GM19452 (cell line): ENCODE measurements around the gene CENPW.

Experiments used
- ATAC-seq: cut with Tn5 transposase; IDR thresholded peaks from one replicate; pipeline ENCODE4 v1.9.1; 2021; ENCODE audit not compliant: unreplicated experiment

Gene CENPW

DNA sequence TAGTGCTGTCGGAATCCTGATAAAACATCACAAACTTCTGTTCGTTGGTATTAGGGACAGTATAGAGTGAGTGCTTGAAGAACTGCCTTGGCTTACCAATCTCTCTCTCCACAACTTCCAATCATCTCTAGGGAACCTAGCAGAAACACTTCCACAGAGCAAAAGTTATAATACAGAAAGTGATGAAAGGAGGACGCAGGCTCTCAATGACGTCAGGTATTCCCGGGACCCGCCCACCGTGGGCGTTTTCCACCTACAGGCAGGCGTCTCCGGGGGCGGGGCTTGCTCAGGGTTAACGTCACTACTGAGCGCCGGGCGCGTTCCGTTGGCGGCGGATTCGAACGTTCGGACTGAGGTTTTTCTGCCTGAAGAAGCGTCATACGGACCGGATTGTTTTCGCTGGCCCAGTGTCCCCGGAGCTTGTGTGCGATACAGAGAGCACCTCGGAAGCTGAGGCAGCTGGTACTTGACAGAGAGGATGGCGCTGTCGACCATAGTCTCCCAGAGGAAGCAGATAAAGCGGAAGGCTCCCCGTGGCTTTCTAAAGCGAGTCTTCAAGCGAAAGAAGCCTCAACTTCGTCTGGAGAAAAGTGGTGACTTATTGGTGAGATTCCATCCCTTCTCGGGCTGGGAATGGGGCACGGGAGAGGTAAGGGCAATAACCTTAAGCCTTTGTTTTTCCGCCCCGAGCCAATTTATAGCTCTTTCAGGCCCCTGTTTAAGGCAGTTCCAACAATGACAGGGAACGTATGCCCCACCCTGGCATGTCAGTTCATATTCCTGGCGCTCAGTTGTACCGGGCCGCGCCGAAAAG is at the start of gene CENPW:
CENPW (plus strand) TSS at position 320 of the 814 bp plus-strand sequence; CDS start at position 479, 159 bp downstream.
- peak; percentile 93 for ATAC-seq

GRCh38 chr6:126293891-126294524 is 45.9 kb upstream of the CENPW start:
- ATAC-seq: no peak

GRCh38 chr6:126300126-126300525 is 39.8 kb upstream of the CENPW start:
- no peak for ATAC-seq

DNA sequence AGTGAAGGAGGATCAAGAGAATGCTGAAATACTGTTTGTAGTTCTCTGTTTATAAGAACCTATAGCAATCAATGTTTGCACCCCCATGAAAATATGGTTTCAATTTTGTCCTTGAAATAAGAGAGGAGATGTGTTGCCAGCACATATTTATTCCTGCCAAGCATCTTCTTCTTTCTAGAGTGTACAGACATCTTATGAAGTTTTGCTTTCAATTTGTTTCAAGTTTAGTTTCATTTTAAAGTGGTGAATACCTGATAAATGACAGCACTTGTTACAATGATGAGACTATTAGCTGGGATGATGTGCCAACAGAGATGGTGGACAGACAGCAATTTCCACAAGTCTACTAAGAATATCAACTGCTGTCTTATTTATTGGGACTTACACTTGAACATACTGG is 39.2 kb upstream of the CENPW start:
- peak; percentile 81 for ATAC-seq

GRCh38 chr6:126302191-126302590 is 37.7 kb upstream of the CENPW start:
- no peak for ATAC-seq

GRCh38 chr6:126307849-126308248 is 32.1 kb upstream of the CENPW start:
- ATAC-seq: no peak

GRCh38 chr6:126308362-126308761 is 31.6 kb upstream of the CENPW start:
- ATAC-seq: no peak

- peak; percentile 89 for ATAC-seq
Observed at GRCh38 chr6:126312013-126312665, 27.8 kb upstream of the CENPW start.

DNA sequence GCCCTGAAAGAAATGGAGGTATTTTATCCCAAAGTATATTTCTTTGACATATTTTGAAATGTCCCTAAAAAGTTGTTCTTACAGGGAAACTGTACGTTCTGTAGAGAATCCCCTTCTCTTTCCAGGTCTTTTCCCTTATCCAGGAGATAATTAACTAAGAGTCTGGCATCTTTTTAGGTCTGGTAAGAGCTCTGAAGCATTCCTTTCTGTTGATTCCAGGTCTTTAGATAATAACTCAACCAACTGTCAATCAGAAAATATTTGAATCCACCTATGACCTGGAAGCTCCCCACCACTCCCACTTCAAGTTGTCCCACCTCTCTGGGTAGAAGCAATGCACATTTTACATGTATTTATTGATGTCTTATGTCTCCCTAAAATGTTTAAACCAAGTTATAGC is 26.0 kb upstream of the CENPW start:
- ATAC-seq: no peak

DNA sequence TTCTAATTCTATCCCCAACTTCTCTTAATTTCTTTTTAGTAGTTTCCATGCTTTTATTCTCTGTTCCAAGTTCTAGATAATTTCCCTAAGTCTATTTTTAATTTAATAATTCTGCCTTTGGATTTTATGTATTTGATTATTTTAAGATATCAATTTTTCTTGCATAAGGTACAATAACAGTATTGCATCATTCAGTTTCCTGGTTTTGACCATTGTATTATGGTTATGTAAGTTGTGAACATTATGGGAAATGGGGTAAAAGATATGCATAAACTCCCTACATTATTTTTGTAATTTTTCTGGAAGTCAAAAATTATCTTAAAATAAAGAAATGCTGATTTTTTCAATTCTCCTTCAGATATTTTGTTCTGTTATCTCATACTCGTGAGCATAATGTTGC is 21.1 kb upstream of the CENPW start:
- no peak for ATAC-seq

GRCh38 chr6:126333729-126334128 is 6.2 kb upstream of the CENPW start:
- no peak for ATAC-seq

DNA sequence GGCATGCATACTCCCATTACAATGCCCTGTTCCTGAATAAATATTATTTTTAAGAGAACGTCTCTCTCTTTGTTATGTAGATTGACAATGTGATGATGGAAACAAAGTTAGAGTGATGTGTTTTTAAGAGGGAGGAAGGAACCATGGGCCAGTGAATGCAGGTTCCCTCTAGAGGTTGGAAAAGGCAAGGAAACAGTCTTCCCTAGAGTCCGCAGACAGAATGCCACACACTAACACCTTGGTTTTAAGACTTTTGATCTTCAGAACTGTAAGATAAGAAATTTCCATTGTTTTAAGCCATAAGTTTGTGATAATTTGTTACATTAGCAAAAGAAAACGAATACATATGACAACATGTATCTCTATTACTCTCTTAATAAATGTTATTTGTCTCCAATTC is 4.7 kb upstream of the CENPW start:
- no peak for ATAC-seq

- ATAC-seq: no peak
Observed at GRCh38 chr6:126337323-126337722, 2.6 kb upstream of the CENPW start.

DNA sequence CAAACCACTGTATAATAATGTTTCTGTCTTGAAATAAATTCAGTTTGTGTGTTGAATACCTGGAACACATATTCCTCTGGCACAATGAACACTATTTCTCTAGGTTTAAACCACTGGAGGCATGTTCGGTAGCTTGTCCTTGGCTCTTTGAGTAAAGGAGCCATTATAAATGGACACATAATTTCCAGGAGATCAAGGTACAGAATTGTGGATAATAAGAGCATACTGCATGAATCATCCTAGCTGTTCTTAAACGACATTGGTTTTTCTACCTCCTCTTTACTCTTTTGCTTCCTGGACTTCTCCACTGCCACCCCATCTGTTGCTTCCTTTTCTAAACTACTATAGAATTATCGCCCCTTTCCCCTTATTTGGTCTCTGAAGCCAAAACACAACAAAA is 1.2 kb downstream of the CENPW start:
- no peak for ATAC-seq

DNA sequence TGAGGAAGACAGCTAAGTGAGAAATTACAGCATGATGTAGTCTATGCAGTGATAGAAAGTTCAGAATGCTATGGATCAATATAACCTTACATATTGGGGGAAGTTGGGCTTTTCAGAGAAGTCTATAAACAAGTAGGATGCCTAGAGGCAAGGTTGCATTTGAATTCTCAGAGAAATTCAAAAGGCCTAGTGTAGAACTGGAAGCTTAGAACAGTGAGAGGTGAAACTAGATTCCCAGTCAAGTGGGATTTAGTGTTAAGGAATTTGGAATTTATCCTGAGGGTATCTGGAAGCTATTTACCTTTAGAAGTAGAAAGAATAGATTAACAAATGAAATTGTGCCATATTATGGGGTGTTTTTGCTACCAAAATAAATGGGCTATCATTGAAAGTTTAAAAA is 4.3 kb downstream of the CENPW start:
- ATAC-seq: no peak

GRCh38 chr6:126351960-126352359 is 12.0 kb downstream of the CENPW start:
- no peak for ATAC-seq

- ATAC-seq: no peak
Observed at GRCh38 chr6:126352514-126352913, 12.6 kb downstream of the CENPW start.

DNA sequence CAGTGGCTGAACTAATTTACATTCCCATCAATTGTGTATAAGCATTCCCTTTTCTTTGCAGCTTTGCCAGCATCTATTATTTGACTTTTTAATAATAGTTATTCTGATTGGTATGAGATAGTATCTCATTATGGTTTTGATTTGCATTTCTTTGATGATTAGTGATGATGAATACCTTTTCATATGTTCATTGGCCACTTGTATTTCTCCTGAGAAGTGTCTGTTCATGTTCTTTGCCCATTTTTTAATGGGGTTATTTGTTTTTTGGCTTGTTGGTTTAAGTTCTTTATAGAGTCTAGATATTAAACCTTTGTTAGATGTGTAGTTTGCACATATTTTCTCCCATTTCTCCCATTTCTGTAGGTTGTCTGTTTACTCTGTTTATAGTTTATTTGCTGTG is 16.6 kb downstream of the CENPW start:
- no peak for ATAC-seq

- no peak for ATAC-seq
Observed at GRCh38 chr6:126359936-126360537, 20.1 kb downstream of the CENPW start.

DNA sequence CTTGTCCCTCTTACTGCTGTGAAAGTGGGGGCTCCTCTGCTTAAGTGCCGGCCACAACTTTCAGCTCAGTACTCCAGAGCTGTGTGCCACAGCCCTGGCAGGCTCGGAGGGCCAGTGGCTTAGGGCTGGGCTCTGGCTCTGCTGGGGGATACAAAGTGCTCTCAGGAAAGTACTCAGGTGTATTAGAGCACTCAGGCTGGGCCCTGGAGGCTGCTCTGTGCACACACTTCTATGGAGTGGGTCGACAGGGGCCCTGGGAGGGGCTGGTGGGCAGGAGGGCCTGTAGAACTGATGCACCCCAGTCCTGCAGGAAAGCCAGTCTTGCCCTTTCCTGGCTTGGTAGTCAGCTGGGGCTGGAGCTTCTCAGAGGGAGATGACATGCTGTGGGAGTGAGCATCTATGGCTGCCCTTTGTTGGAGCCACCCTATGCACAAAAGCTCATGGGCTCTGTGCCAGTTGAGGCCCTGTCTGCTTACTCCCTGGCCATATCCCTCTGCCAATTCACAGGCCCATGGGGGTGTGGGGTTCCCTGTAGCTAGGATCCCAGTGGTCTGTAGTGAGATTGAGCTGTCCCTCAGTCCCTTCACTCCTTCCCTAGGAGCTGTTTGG is 22.0 kb downstream of the CENPW start:
- ATAC-seq: no peak

- ATAC-seq: no peak
Observed at GRCh38 chr6:126367849-126368248, 27.9 kb downstream of the CENPW start.
